ENCODE results near the gene CLTCL1. TPM values are rescaled to one million over a fixed set of nuclear protein-coding genes. Genes with fewer than 3 reads are reported as not detected.

The CLTCL1 gene
- total and polyA plus RNA-seq, 9 of the 15 experiments (the other 6 are each of a cell fraction or from before 2014, with no cell fraction given) = 1.1 to 11.7 (median 5.0) TPM

GRCh38 chr22:19169947-19170318 lies 121.6 kb downstream of the CLTCL1 start (continued):
- TF ChIP-seq ZMIZ1 (IDR thresholded peaks at IDR 0.05; ENCODE audit: low read depth in 2 of 2, low read length in 2 of 2) (0 out of 4 replicates have a peak, but pooled peaks of 1 of the 2 experiments have one; percentile 4), WHSC1 (IDR thresholded peaks at IDR 0.05; ENCODE audit: low read length) (peak; percentile 38), MLX (CRISPR knock-in tag; conservative IDR thresholded peaks at IDR 0.05) (peak in 1 of 2 experiments; percentile 72; a peak in 1 of 4 replicates), DNMT1 (IDR thresholded peaks at IDR 0.05) (no peak), KDM5B (IDR thresholded peaks at IDR 0.05; ENCODE audit: insufficient replicate concordance, low read depth, low read length) (peak; percentile 31), KAT2B (IDR thresholded peaks at IDR 0.05; ENCODE audit: low read depth, low read length) (no peak), GTF2E2 (tag; IDR thresholded peaks at IDR 0.05) (no peak), ZNF253 (CRISPR knock-in tag; conservative IDR thresholded peaks at IDR 0.05) (0 out of 2 replicates have a peak, but pooled peaks have one; percentile 42)
